ENCODE data around the gene SART1.

SART1 gene

GRCh38 chr11:65977621-65978390 lies 16.3 kb downstream of the SART1 start:
- FAIRE-seq = no peak
- no peak for TF ChIP-seq CTCF (IDR thresholded peaks at IDR 0.05; ENCODE audit: insufficient read depth, missing control alignments)
- no peak for DNase-seq (ENCODE audit: insufficient read length, low spot score)

- TF ChIP-seq CTCF (IDR thresholded peaks at IDR 0.05; ENCODE audit: insufficient read depth, missing control alignments) = no peak
- DNase-seq (ENCODE audit: insufficient read length, low spot score) (no peak), FAIRE-seq (no peak)
Measured at GRCh38 chr11:65978391-65979238, 17.1 kb downstream of the SART1 start.

- FAIRE-seq = no peak
- no peak for DNase-seq (ENCODE audit: insufficient read length, low spot score)
- TF ChIP-seq CTCF (IDR thresholded peaks at IDR 0.05; ENCODE audit: insufficient read depth, missing control alignments) = no peak
Measured at GRCh38 chr11:65979261-65979759, 17.8 kb downstream of the SART1 start.

GRCh38 chr11:65981101-65981740 lies 19.7 kb downstream of the SART1 start:
- no peak for DNase-seq (ENCODE audit: insufficient read length, low spot score)
- no peak for TF ChIP-seq CTCF (IDR thresholded peaks at IDR 0.05; ENCODE audit: insufficient read depth, missing control alignments)
- FAIRE-seq = no peak

GRCh38 chr11:65981972-65982823 lies 20.7 kb downstream of the SART1 start:
- DNase-seq (ENCODE audit: insufficient read length, low spot score) (no peak), FAIRE-seq (no peak)
- TF ChIP-seq CTCF (IDR thresholded peaks at IDR 0.05; ENCODE audit: insufficient read depth, missing control alignments) = no peak

GRCh38 chr11:65982824-65983588 lies 21.5 kb downstream of the SART1 start:
- DNase-seq (ENCODE audit: insufficient read length, low spot score) (no peak), FAIRE-seq (no peak)
- no peak for TF ChIP-seq CTCF (IDR thresholded peaks at IDR 0.05; ENCODE audit: insufficient read depth, missing control alignments)

Measured in D721Med (cell line).